Mucosa of stomach (tissue), 1 donor: ENCODE data around the gene CBFA2T3.
"Not testable (repeated sequence)": the region's sequence is repeated elsewhere in the genome, so short reads cannot be mapped to it uniquely, and the experiment has no call there.

Experiments used
- H3K27me3 ChIP-seq: one replicate; pipeline ENCODE4 v1.7.0; 2013; ENCODE audit warnings: mild to moderate bottlenecking, low read length; ENCODE audit not compliant: control insufficient read depth, insufficient read depth
- H3K36me3 ChIP-seq: one replicate; pipeline ENCODE4 v1.7.0; 2013; ENCODE audit warnings: low read length; ENCODE audit not compliant: control insufficient read depth, insufficient read depth
- H3K4me1 ChIP-seq: one replicate; pipeline ENCODE4 v1.7.0; 2013; ENCODE audit warnings: mild to moderate bottlenecking, low read length; ENCODE audit not compliant: control insufficient read depth, insufficient read depth
- H3K4me3 ChIP-seq: one replicate; pipeline ENCODE4 v1.7.0; 2013; ENCODE audit warnings: low read length
- H3K9ac ChIP-seq: one replicate; pipeline ENCODE4 v1.7.0; 2013; ENCODE audit warnings: mild to moderate bottlenecking, low read length, moderate library complexity
- H3K9me3 ChIP-seq: one replicate; pipeline ENCODE4 v1.7.0; 2013; ENCODE audit warnings: mild to moderate bottlenecking, low read length, moderate library complexity; ENCODE audit not compliant: control insufficient read depth
- donor health status: Pancreatic carcinoma.

CBFA2T3 gene

GRCh38 chr16:88894681-88895300 is 82.2 kb downstream of the CBFA2T3 start:
- no peaks in the 10 kb centered on the region for H3K36me3 ChIP-seq
- no peaks in the 10 kb centered on the region for H3K27me3 ChIP-seq
- H3K4me3 ChIP-seq: no peak overlapping the region
- H3K9me3 ChIP-seq: no peaks in the 10 kb centered on the region
- no peak overlapping the region for H3K9ac ChIP-seq
- H3K4me1 ChIP-seq: no peaks in the 10 kb centered on the region

- not testable (repeated sequence) for H3K9ac ChIP-seq, H3K9me3 ChIP-seq, H3K4me1 ChIP-seq
These were observed 82.7 kb downstream of the CBFA2T3 start for GRCh38 chr16:88894266-88894665.

GRCh38 chr16:88893127-88893968 is 83.7 kb downstream of the CBFA2T3 start:
- Histone ChIP-seq H3K4me1 (no peaks in the 10 kb centered on the region), H3K9ac (no peak overlapping the region), H3K36me3 (no peaks in the 10 kb centered on the region), H3K27me3 (no peaks in the 10 kb centered on the region), H3K9me3 (no peaks in the 10 kb centered on the region), H3K4me3 (no peak overlapping the region)

More at GRCh38 chr16:88894266-88894665, 82.7 kb downstream of the CBFA2T3 start:
- not testable (repeated sequence) for H3K27me3 ChIP-seq, H3K36me3 ChIP-seq, H3K4me3 ChIP-seq

GRCh38 chr16:88892065-88892464 is 84.9 kb downstream of the CBFA2T3 start:
- Histone ChIP-seq H3K27me3 (no peaks in the 10 kb centered on the region), H3K36me3 (no peaks in the 10 kb centered on the region), H3K4me3 (no peak overlapping the region), H3K9me3 (no peaks in the 10 kb centered on the region), H3K4me1 (no peaks in the 10 kb centered on the region), H3K9ac (no peak overlapping the region)

GRCh38 chr16:88891083-88891482 is 85.9 kb downstream of the CBFA2T3 start:
- Histone ChIP-seq H3K9ac (no peak overlapping the region), H3K27me3 (no peaks in the 10 kb centered on the region), H3K36me3 (no peaks in the 10 kb centered on the region), H3K4me3 (no peak overlapping the region), H3K4me1 (no peaks in the 10 kb centered on the region), H3K9me3 (no peaks in the 10 kb centered on the region)

GRCh38 chr16:88889702-88890352 is 87.2 kb downstream of the CBFA2T3 start:
- H3K9me3 ChIP-seq, H3K4me1 ChIP-seq, H3K9ac ChIP-seq, H3K27me3 ChIP-seq, H3K4me3 ChIP-seq, H3K36me3 ChIP-seq: not testable (repeated sequence)

- no peaks in the 10 kb centered on the region for H3K4me1 ChIP-seq
- H3K9ac ChIP-seq: no peak overlapping the region
These were observed 88.3 kb downstream of the CBFA2T3 start for GRCh38 chr16:88888461-88889387.

GRCh38 chr16:88888057-88888456 is 89.0 kb downstream of the CBFA2T3 start:
- no peaks in the 10 kb centered on the region for H3K27me3 ChIP-seq
- H3K9ac ChIP-seq: no peak overlapping the region
- H3K4me1 ChIP-seq: no peaks in the 10 kb centered on the region
- no peaks in the 10 kb centered on the region for H3K36me3 ChIP-seq
- H3K4me3 ChIP-seq: no peak overlapping the region
- no peaks in the 10 kb centered on the region for H3K9me3 ChIP-seq

More at GRCh38 chr16:88888461-88889387, 88.3 kb downstream of the CBFA2T3 start:
- H3K4me3 ChIP-seq: no peak overlapping the region
- H3K27me3 ChIP-seq: no peaks in the 10 kb centered on the region
- no peaks in the 10 kb centered on the region for H3K36me3 ChIP-seq
- no peaks in the 10 kb centered on the region for H3K9me3 ChIP-seq

GRCh38 chr16:88886845-88887521 is 90.0 kb downstream of the CBFA2T3 start:
- H3K36me3 ChIP-seq: no peaks in the 10 kb centered on the region
- H3K9ac ChIP-seq: no peak overlapping the region
- no peak overlapping the region for H3K4me3 ChIP-seq
- H3K9me3 ChIP-seq: no peaks in the 10 kb centered on the region
- H3K4me1 ChIP-seq: peaks cover 8% of the 10 kb centered on the region
- no peaks in the 10 kb centered on the region for H3K27me3 ChIP-seq

GRCh38 chr16:88886420-88886844 is 90.6 kb downstream of the CBFA2T3 start:
- Histone ChIP-seq H3K9me3 (no peaks in the 10 kb centered on the region), H3K4me1 (peaks cover 14% of the 10 kb centered on the region)

GRCh38 chr16:88885693-88886280 is 91.2 kb downstream of the CBFA2T3 start:
- peaks cover 18% of the 10 kb centered on the region for H3K4me1 ChIP-seq
- no peak overlapping the region for H3K4me3 ChIP-seq
- H3K9ac ChIP-seq: no peak overlapping the region
- H3K36me3 ChIP-seq: no peaks in the 10 kb centered on the region
- no peaks in the 10 kb centered on the region for H3K9me3 ChIP-seq
- peaks cover 4% of the 10 kb centered on the region for H3K27me3 ChIP-seq

More at GRCh38 chr16:88886420-88886844, 90.6 kb downstream of the CBFA2T3 start:
- Histone ChIP-seq H3K4me3 (no peak overlapping the region), H3K27me3 (no peaks in the 10 kb centered on the region), H3K36me3 (no peaks in the 10 kb centered on the region), H3K9ac (no peak overlapping the region)
